ENCODE measurements around the gene GABRB3.

DNA sequence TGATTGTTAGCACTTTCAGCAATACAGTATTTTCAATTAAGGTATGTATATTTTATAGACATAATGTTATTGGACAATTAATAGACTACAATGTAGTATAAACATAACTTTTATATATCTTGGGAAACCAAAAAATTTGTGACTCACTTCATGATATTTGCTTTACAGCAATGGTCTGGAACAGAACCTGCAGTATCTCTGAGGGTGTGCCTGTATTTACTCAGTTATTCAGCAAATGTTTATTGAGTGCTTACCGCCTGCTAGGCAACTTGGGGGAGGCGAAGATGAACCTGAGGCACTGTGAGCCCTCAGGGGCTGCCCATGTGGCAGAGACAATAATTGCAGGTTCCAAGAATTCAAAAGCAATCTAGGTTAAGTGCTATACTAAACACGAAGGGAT, 144.8 kb downstream of the GABRB3 start:
- TF ChIP-seq, protein P1, sequence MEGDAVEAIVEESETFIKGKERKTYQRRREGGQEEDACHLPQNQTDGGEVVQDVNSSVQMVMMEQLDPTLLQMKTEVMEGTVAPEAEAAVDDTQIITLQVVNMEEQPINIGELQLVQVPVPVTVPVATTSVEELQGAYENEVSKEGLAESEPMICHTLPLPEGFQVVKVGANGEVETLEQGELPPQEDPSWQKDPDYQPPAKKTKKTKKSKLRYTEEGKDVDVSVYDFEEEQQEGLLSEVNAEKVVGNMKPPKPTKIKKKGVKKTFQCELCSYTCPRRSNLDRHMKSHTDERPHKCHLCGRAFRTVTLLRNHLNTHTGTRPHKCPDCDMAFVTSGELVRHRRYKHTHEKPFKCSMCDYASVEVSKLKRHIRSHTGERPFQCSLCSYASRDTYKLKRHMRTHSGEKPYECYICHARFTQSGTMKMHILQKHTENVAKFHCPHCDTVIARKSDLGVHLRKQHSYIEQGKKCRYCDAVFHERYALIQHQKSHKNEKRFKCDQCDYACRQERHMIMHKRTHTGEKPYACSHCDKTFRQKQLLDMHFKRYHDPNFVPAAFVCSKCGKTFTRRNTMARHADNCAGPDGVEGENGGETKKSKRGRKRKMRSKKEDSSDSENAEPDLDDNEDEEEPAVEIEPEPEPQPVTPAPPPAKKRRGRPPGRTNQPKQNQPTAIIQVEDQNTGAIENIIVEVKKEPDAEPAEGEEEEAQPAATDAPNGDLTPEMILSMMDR (IDR thresholded peaks at IDR 0.05): no peak; the same call in 1 of the 2 replicates
- TF ChIP-seq ZFX (IDR thresholded peaks at IDR 0.05; ENCODE audit: borderline replicate concordance): no peak

Data from 22Rv1 (cell line).